ENCODE data around the gene ANO1. TPM values are rescaled to one million over a fixed set of nuclear protein-coding genes. Genes with fewer than 3 reads are reported as not detected.

ANO1 gene
- total RNA-seq, 1 experiment from 2014 or later: 10.9 TPM

DNA sequence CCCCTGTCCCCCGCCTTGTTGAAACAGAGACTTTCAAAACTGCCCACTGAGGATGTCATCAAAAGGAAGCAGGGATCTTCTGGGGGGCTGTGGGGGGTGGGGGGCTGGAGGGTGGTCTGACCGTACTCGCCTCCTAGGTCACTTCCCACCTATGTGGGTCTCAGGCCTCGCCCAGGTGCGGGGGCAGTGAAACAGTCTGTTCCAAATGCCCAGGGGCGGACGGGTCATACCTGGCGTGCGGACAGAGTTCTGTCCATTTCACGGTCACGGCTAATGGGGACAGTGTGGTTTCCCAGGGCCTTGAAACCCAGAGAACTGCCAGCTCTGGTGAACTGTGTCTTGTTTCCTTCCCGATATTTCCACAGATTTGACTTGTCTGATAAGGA lies 27.2 kb downstream of the ANO1 start:
- Histone ChIP-seq H2BK5ac (ENCODE audit: insufficient read length, low read length) (no peak overlapping the region), H3K9me3 (ENCODE audit: control insufficient read depth, low read depth, low read length) (no peaks in the 10 kb centered on the region), H3K4ac (ENCODE audit: low read depth, low read length) (no peak overlapping the region), H3K14ac (ENCODE audit: insufficient read depth, low read length) (no peak overlapping the region), H3K9ac (ENCODE audit: extremely low read depth, insufficient read length, low read length) (no peak overlapping the region), H3K23me2 (ENCODE audit: insufficient read length, low read depth, low read length, poor library complexity, severe bottlenecking) (no peaks in the 10 kb centered on the region), H2BK120ac (ENCODE audit: low read depth, low read length, poor library complexity, severe bottlenecking) (no peak overlapping the region), H3K56ac (ENCODE audit: insufficient read length, low read depth, low read length) (no peak overlapping the region), H4K20me1 (ENCODE audit: control insufficient read depth, insufficient read depth, insufficient read length) (no peaks in the 10 kb centered on the region), H2AK5ac (ENCODE audit: insufficient read length, low read length) (no peak overlapping the region), H3K79me1 (ENCODE audit: insufficient read depth, low read depth, low read length, poor library complexity, severe bottlenecking) (no peaks in the 10 kb centered on the region), H3K4me1 (ENCODE audit: insufficient read depth, low read length) (no peaks in the 10 kb centered on the region), H4K91ac (ENCODE audit: insufficient read length, low read depth, low read length) (no peak overlapping the region), H2BK20ac (ENCODE audit: low read depth, low read length, poor library complexity, severe bottlenecking) (no peak overlapping the region), H2BK15ac (ENCODE audit: low read depth, low read length) (no peak overlapping the region), H3K27me3 (ENCODE audit: insufficient read depth, low read length) (no peaks in the 10 kb centered on the region), H4K8ac (replicated peaks; ENCODE audit: insufficient read length, low read depth, low read length) (no peak overlapping the region), H3T11ph (ENCODE audit: low read length) (no peak overlapping the region), H2AFZ (ENCODE audit: low read length) (no peak overlapping the region), H2BK12ac (ENCODE audit: insufficient read length, low read depth, low read length) (no peak overlapping the region), H3K27ac (ENCODE audit: insufficient read length, low read depth, low read length) (no peak overlapping the region), H4K5ac (ENCODE audit: insufficient read length, low read depth, low read length) (no peak overlapping the region), H3K79me2 (ENCODE audit: insufficient read depth, low read length) (no peaks in the 10 kb centered on the region), H3K18ac (ENCODE audit: insufficient read length, low read depth, low read length) (no peak overlapping the region), H3K23ac (ENCODE audit: insufficient read length, low read depth, low read length) (no peak overlapping the region), H3K4me2 (ENCODE audit: insufficient read depth, insufficient read length, low read length) (no peak overlapping the region)
- Mint-ChIP-seq H3K27ac (no peak overlapping the region; a peak in 1 of 7 replicates), H3K9me3 (no peaks in the 10 kb centered on the region; a peak in 2 of 5 replicates), H3K4me3 (no peak overlapping the region), H3K27me3 (ENCODE audit: low read depth) (peaks cover 2% of the 10 kb centered on the region), H3K36me3 (ENCODE audit: insufficient read depth in 1 of 3, low read depth in 3 of 3) (peaks cover 0 to under 1% (median 0%) of the 10 kb centered on the region in 3 experiments; a peak in 2 of 7 replicates), H3K4me1 (peaks cover 32 to 38% of the 10 kb centered on the region in 2 experiments)
- WGBS (ENCODE audit: extremely low coverage, insufficient read length, low lambda C conversion rate): no CpG with 5 or more reads among the region's 12 CpGs
- DNase-seq: no peak
- TF ChIP-seq, protein P1, sequence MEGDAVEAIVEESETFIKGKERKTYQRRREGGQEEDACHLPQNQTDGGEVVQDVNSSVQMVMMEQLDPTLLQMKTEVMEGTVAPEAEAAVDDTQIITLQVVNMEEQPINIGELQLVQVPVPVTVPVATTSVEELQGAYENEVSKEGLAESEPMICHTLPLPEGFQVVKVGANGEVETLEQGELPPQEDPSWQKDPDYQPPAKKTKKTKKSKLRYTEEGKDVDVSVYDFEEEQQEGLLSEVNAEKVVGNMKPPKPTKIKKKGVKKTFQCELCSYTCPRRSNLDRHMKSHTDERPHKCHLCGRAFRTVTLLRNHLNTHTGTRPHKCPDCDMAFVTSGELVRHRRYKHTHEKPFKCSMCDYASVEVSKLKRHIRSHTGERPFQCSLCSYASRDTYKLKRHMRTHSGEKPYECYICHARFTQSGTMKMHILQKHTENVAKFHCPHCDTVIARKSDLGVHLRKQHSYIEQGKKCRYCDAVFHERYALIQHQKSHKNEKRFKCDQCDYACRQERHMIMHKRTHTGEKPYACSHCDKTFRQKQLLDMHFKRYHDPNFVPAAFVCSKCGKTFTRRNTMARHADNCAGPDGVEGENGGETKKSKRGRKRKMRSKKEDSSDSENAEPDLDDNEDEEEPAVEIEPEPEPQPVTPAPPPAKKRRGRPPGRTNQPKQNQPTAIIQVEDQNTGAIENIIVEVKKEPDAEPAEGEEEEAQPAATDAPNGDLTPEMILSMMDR (conservative IDR thresholded peaks at IDR 0.05): no peak

All from H9 (cell line).